ENCODE results near the gene ARL6IP5.

ARL6IP5 gene

GRCh38 chr3:69113536-69113935, 28.8 kb downstream of the ARL6IP5 start:
- H3K36me3 ChIP-seq (ENCODE audit: insufficient read depth, low read length) = no peaks in the 10 kb centered on the region
- H3K27me3 ChIP-seq (ENCODE audit: insufficient read depth, low read length) = no peaks in the 10 kb centered on the region
- no peaks in the 10 kb centered on the region for H3K4me1 ChIP-seq (ENCODE audit: insufficient read depth, low read length)
- H3K4me3 ChIP-seq (ENCODE audit: low read length) = no peak overlapping the region
- H3K9me3 ChIP-seq (ENCODE audit: low read length) = no peaks in the 10 kb centered on the region
- no peak overlapping the region for H2AFZ ChIP-seq (ENCODE audit: low read depth, low read length)

GRCh38 chr3:69115731-69116130, 31.0 kb downstream of the ARL6IP5 start:
- no peaks in the 10 kb centered on the region for H3K27me3 ChIP-seq (ENCODE audit: insufficient read depth, low read length)
- H3K4me1 ChIP-seq (ENCODE audit: insufficient read depth, low read length) = no peaks in the 10 kb centered on the region
- H2AFZ ChIP-seq (ENCODE audit: low read depth, low read length) = no peak overlapping the region
- no peaks in the 10 kb centered on the region for H3K9me3 ChIP-seq (ENCODE audit: low read length)
- no peaks in the 10 kb centered on the region for H3K36me3 ChIP-seq (ENCODE audit: insufficient read depth, low read length)
- H3K4me3 ChIP-seq (ENCODE audit: low read length) = no peak overlapping the region

GRCh38 chr3:69116162-69116561, 31.4 kb downstream of the ARL6IP5 start:
- no peaks in the 10 kb centered on the region for H3K36me3 ChIP-seq (ENCODE audit: insufficient read depth, low read length)
- no peak overlapping the region for H2AFZ ChIP-seq (ENCODE audit: low read depth, low read length)
- H3K9me3 ChIP-seq (ENCODE audit: low read length) = no peaks in the 10 kb centered on the region
- no peaks in the 10 kb centered on the region for H3K27me3 ChIP-seq (ENCODE audit: insufficient read depth, low read length)
- no peak overlapping the region for H3K4me3 ChIP-seq (ENCODE audit: low read length)
- no peaks in the 10 kb centered on the region for H3K4me1 ChIP-seq (ENCODE audit: insufficient read depth, low read length)

GRCh38 chr3:69116897-69117296, 32.2 kb downstream of the ARL6IP5 start:
- no peaks in the 10 kb centered on the region for H3K27me3 ChIP-seq (ENCODE audit: insufficient read depth, low read length)
- peaks cover under 1% of the 10 kb centered on the region for H3K4me1 ChIP-seq (ENCODE audit: insufficient read depth, low read length)
- H3K4me3 ChIP-seq (ENCODE audit: low read length) = no peak overlapping the region
- no peaks in the 10 kb centered on the region for H3K36me3 ChIP-seq (ENCODE audit: insufficient read depth, low read length)
- no peak overlapping the region for H2AFZ ChIP-seq (ENCODE audit: low read depth, low read length)
- H3K9me3 ChIP-seq (ENCODE audit: low read length) = no peaks in the 10 kb centered on the region

- no peak overlapping the region for H3K4me3 ChIP-seq (ENCODE audit: low read length)
- no peak overlapping the region for H2AFZ ChIP-seq (ENCODE audit: low read depth, low read length)
- H3K27me3 ChIP-seq (ENCODE audit: insufficient read depth, low read length) = no peaks in the 10 kb centered on the region
- peaks cover 6% of the 10 kb centered on the region for H3K4me1 ChIP-seq (ENCODE audit: insufficient read depth, low read length)
- no peaks in the 10 kb centered on the region for H3K36me3 ChIP-seq (ENCODE audit: insufficient read depth, low read length)
- H3K9me3 ChIP-seq (ENCODE audit: low read length) = no peaks in the 10 kb centered on the region
Observed at GRCh38 chr3:69118555-69118954, 33.8 kb downstream of the ARL6IP5 start.

GRCh38 chr3:69119138-69119537, 34.4 kb downstream of the ARL6IP5 start:
- Histone ChIP-seq H2AFZ (ENCODE audit: low read depth, low read length) (no peak overlapping the region), H3K4me3 (ENCODE audit: low read length) (no peak overlapping the region), H3K36me3 (ENCODE audit: insufficient read depth, low read length) (no peaks in the 10 kb centered on the region), H3K27me3 (ENCODE audit: insufficient read depth, low read length) (no peaks in the 10 kb centered on the region), H3K9me3 (ENCODE audit: low read length) (no peaks in the 10 kb centered on the region), H3K4me1 (ENCODE audit: insufficient read depth, low read length) (peaks cover 6% of the 10 kb centered on the region)

GRCh38 chr3:69119681-69120080, 34.9 kb downstream of the ARL6IP5 start:
- Histone ChIP-seq H3K36me3 (ENCODE audit: insufficient read depth, low read length) (no peaks in the 10 kb centered on the region), H2AFZ (ENCODE audit: low read depth, low read length) (no peak overlapping the region), H3K9me3 (ENCODE audit: low read length) (no peaks in the 10 kb centered on the region), H3K4me1 (ENCODE audit: insufficient read depth, low read length) (peaks cover 6% of the 10 kb centered on the region), H3K27me3 (ENCODE audit: insufficient read depth, low read length) (no peaks in the 10 kb centered on the region), H3K4me3 (ENCODE audit: low read length) (no peak overlapping the region)

GRCh38 chr3:69120879-69121464, 36.2 kb downstream of the ARL6IP5 start:
- Histone ChIP-seq H3K36me3 (ENCODE audit: insufficient read depth, low read length) (no peaks in the 10 kb centered on the region), H3K4me3 (ENCODE audit: low read length) (no peak overlapping the region), H3K9me3 (ENCODE audit: low read length) (no peaks in the 10 kb centered on the region), H3K27me3 (ENCODE audit: insufficient read depth, low read length) (no peaks in the 10 kb centered on the region), H3K4me1 (ENCODE audit: insufficient read depth, low read length) (peaks cover 6% of the 10 kb centered on the region), H2AFZ (ENCODE audit: low read depth, low read length) (no peak overlapping the region)

GRCh38 chr3:69121513-69121912, 36.8 kb downstream of the ARL6IP5 start:
- H2AFZ ChIP-seq (ENCODE audit: low read depth, low read length) = peak overlapping the region; percentile 18
- no peak overlapping the region for H3K4me3 ChIP-seq (ENCODE audit: low read length)

GRCh38 chr3:69121950-69122349, 37.2 kb downstream of the ARL6IP5 start:
- Histone ChIP-seq H3K36me3 (ENCODE audit: insufficient read depth, low read length) (no peaks in the 10 kb centered on the region), H3K4me3 (ENCODE audit: low read length) (no peak overlapping the region), H3K4me1 (ENCODE audit: insufficient read depth, low read length) (peaks cover 6% of the 10 kb centered on the region), H3K27me3 (ENCODE audit: insufficient read depth, low read length) (no peaks in the 10 kb centered on the region), H2AFZ (ENCODE audit: low read depth, low read length) (peak overlapping the region; percentile 18), H3K9me3 (ENCODE audit: low read length) (no peaks in the 10 kb centered on the region)

More at GRCh38 chr3:69121513-69121912, 36.8 kb downstream of the ARL6IP5 start:
- no peaks in the 10 kb centered on the region for H3K9me3 ChIP-seq (ENCODE audit: low read length)
- no peaks in the 10 kb centered on the region for H3K27me3 ChIP-seq (ENCODE audit: insufficient read depth, low read length)
- peaks cover 6% of the 10 kb centered on the region for H3K4me1 ChIP-seq (ENCODE audit: insufficient read depth, low read length)
- no peaks in the 10 kb centered on the region for H3K36me3 ChIP-seq (ENCODE audit: insufficient read depth, low read length)

- Histone ChIP-seq H3K4me3 (ENCODE audit: low read length) (no peak within 1 kb of the TSS), H3K4me1 (ENCODE audit: insufficient read depth, low read length) (peaks cover 6% of the 10 kb centered on the region), H2AFZ (ENCODE audit: low read depth, low read length) (peak within 1 kb of the TSS; percentile 18), H3K9me3 (ENCODE audit: low read length) (no peaks in the 10 kb centered on the region), H3K36me3 (ENCODE audit: insufficient read depth, low read length) (no peaks in the 10 kb centered on the region), H3K27me3 (ENCODE audit: insufficient read depth, low read length) (no peaks in the 10 kb centered on the region)
Observed at GRCh38 chr3:69122403-69122802, 37.7 kb downstream of the ARL6IP5 start, which contains the start of gene LMOD3. TSS of gene LMOD3 (minus strand) at chr3:69122595. CDS start at chr3:69122386, 209 bp downstream.

- H3K9me3 ChIP-seq (ENCODE audit: low read length) = no peaks in the 10 kb centered on the region
Observed at GRCh38 chr3:69126216-69126615, 41.5 kb downstream of the ARL6IP5 start.

GRCh38 chr3:69126999-69127398, 42.3 kb downstream of the ARL6IP5 start:
- H3K4me3 ChIP-seq (ENCODE audit: low read length) = no peak overlapping the region
- H3K36me3 ChIP-seq (ENCODE audit: insufficient read depth, low read length) = no peaks in the 10 kb centered on the region
- no peaks in the 10 kb centered on the region for H3K27me3 ChIP-seq (ENCODE audit: insufficient read depth, low read length)
- H3K9me3 ChIP-seq (ENCODE audit: low read length) = no peaks in the 10 kb centered on the region
- peaks cover 4% of the 10 kb centered on the region for H3K4me1 ChIP-seq (ENCODE audit: insufficient read depth, low read length)
- no peak overlapping the region for H2AFZ ChIP-seq (ENCODE audit: low read depth, low read length)

More at GRCh38 chr3:69126216-69126615, 41.5 kb downstream of the ARL6IP5 start:
- H3K36me3 ChIP-seq (ENCODE audit: insufficient read depth, low read length) = no peaks in the 10 kb centered on the region
- peaks cover 6% of the 10 kb centered on the region for H3K4me1 ChIP-seq (ENCODE audit: insufficient read depth, low read length)
- no peak overlapping the region for H2AFZ ChIP-seq (ENCODE audit: low read depth, low read length)
- H3K27me3 ChIP-seq (ENCODE audit: insufficient read depth, low read length) = no peaks in the 10 kb centered on the region
- H3K4me3 ChIP-seq (ENCODE audit: low read length) = no peak overlapping the region

- H3K9me3 ChIP-seq (ENCODE audit: low read length) = no peaks in the 10 kb centered on the region
- H3K36me3 ChIP-seq (ENCODE audit: insufficient read depth, low read length) = no peaks in the 10 kb centered on the region
- no peak overlapping the region for H2AFZ ChIP-seq (ENCODE audit: low read depth, low read length)
- no peaks in the 10 kb centered on the region for H3K27me3 ChIP-seq (ENCODE audit: insufficient read depth, low read length)
- no peak overlapping the region for H3K4me3 ChIP-seq (ENCODE audit: low read length)
- H3K4me1 ChIP-seq (ENCODE audit: insufficient read depth, low read length) = no peaks in the 10 kb centered on the region
Observed at GRCh38 chr3:69128509-69128908, 43.8 kb downstream of the ARL6IP5 start.

Data from neuron (in vitro differentiated cells).